IPS DF 6.9 (cell line): ENCODE measurements around the gene ADARB2.
"Not testable (repeated sequence)": the region's sequence is repeated elsewhere in the genome, so short reads cannot be mapped to it uniquely, and the experiment has no call there.

Source experiments
- DNase-seq: peaks from one replicate; pipeline ENCODE4 v3.0.0-alpha.2; 2013; ENCODE audit warnings: low read depth, low spot score
- H3K27ac ChIP-seq: one replicate; pipeline ENCODE4 v1.5.1; 2013; ENCODE audit warnings: low read length, control low read depth
- H3K27me3 ChIP-seq: 2 replicates; pipeline ENCODE4 v1.6.1; 2013; ENCODE audit warnings: mild to moderate bottlenecking, low read length; ENCODE audit not compliant: control insufficient read depth, insufficient read depth
- H3K36me3 ChIP-seq: 2 replicates; pipeline ENCODE4 v1.6.1; 2013; ENCODE audit warnings: low read length; ENCODE audit not compliant: control insufficient read depth, insufficient read depth
- H3K4me1 ChIP-seq: 2 replicates; pipeline ENCODE4 v1.6.1; 2013; ENCODE audit warnings: low read length; ENCODE audit not compliant: control insufficient read depth, insufficient read depth
- H3K4me3 ChIP-seq: 2 replicates; pipeline ENCODE4 v1.5.1; 2013; ENCODE audit warnings: mild to moderate bottlenecking, low read length
- H3K9me3 ChIP-seq: 2 replicates; pipeline ENCODE4 v1.6.1; 2013; ENCODE audit warnings: low read length, inconsistent platforms; ENCODE audit not compliant: control insufficient read depth, insufficient read depth
- WGBS: extraction: QIAGEN DNeasy Blood & Tissue Kit; methylation state at CpG from one replicate; pipeline ENCODE4 v1.1.7; 2013; ENCODE audit warnings: mixed read lengths, missing lambda C conversion rate; ENCODE audit not compliant: insufficient read length, insufficient coverage; 5-methylcytosine and 5-hydroxymethylcytosine counted together

The ADARB2 gene

GRCh38 chr10:1160561-1161314, 576.6 kb downstream of the ADARB2 start:
- Histone ChIP-seq H3K4me3 (no peak overlapping the region), H3K27ac (no peak overlapping the region), H3K4me1 (no peaks in the 10 kb centered on the region), H3K9me3 (no peaks in the 10 kb centered on the region), H3K27me3 (no peaks in the 10 kb centered on the region), H3K36me3 (no peaks in the 10 kb centered on the region)
- no peak for DNase-seq
- no CpG with 5 or more reads among the region's 25 CpGs for WGBS

- H3K9me3 ChIP-seq, result no peaks in the 10 kb centered on the region
- no peak overlapping the region for H3K4me3 ChIP-seq
- WGBS, result no CpG with 5 or more reads among the region's 59 CpGs
- no peak overlapping the region for H3K27ac ChIP-seq
- no peaks in the 10 kb centered on the region for H3K36me3 ChIP-seq
- H3K27me3 ChIP-seq, result no peaks in the 10 kb centered on the region
- H3K4me1 ChIP-seq, result no peaks in the 10 kb centered on the region
- no peak for DNase-seq
Observed at GRCh38 chr10:1159131-1160061, 577.9 kb downstream of the ADARB2 start.

GRCh38 chr10:1158536-1158935, 578.8 kb downstream of the ADARB2 start:
- H3K27me3 ChIP-seq, H3K9me3 ChIP-seq, H3K4me1 ChIP-seq, H3K4me3 ChIP-seq, H3K36me3 ChIP-seq, DNase-seq, H3K27ac ChIP-seq: not testable (repeated sequence)
- WGBS, result no CpG with 5 or more reads among the region's 10 CpGs

GRCh38 chr10:1158066-1158465, 579.3 kb downstream of the ADARB2 start:
- DNase-seq, result no peak
- H3K4me3 ChIP-seq, result no peak overlapping the region
- H3K27ac ChIP-seq, result no peak overlapping the region
- no peaks in the 10 kb centered on the region for H3K9me3 ChIP-seq
- no peaks in the 10 kb centered on the region for H3K4me1 ChIP-seq
- no peaks in the 10 kb centered on the region for H3K36me3 ChIP-seq
- WGBS, result 100% methylated on average over 1 of the region's 12 CpGs
- H3K27me3 ChIP-seq, result no peaks in the 10 kb centered on the region

GRCh38 chr10:1157615-1157933, 579.8 kb downstream of the ADARB2 start:
- H3K27me3 ChIP-seq, result no peaks in the 10 kb centered on the region
- no peak overlapping the region for H3K27ac ChIP-seq
- H3K4me3 ChIP-seq, result no peak overlapping the region
- H3K4me1 ChIP-seq, result no peaks in the 10 kb centered on the region
- no peaks in the 10 kb centered on the region for H3K9me3 ChIP-seq
- WGBS, result no CpG with 5 or more reads among the region's 4 CpGs
- no peak for DNase-seq
- no peaks in the 10 kb centered on the region for H3K36me3 ChIP-seq

- H3K27me3 ChIP-seq, result no peaks in the 10 kb centered on the region
- no CpG with 5 or more reads among the region's 17 CpGs for WGBS
- H3K27ac ChIP-seq, result no peak overlapping the region
- H3K4me3 ChIP-seq, result no peak overlapping the region
- H3K9me3 ChIP-seq, result no peaks in the 10 kb centered on the region
- no peaks in the 10 kb centered on the region for H3K4me1 ChIP-seq
- DNase-seq, result no peak
- H3K36me3 ChIP-seq, result no peaks in the 10 kb centered on the region
Observed at GRCh38 chr10:1156921-1157614, 580.3 kb downstream of the ADARB2 start.

- Histone ChIP-seq H3K27me3 (no peaks in the 10 kb centered on the region), H3K27ac (no peak overlapping the region), H3K36me3 (no peaks in the 10 kb centered on the region), H3K4me1 (no peaks in the 10 kb centered on the region), H3K9me3 (no peaks in the 10 kb centered on the region), H3K4me3 (no peak overlapping the region)
- no peak for DNase-seq
- WGBS, result no CpG with 5 or more reads among the region's 8 CpGs
Observed at GRCh38 chr10:1156616-1156886, 580.8 kb downstream of the ADARB2 start.

- Histone ChIP-seq H3K4me3 (no peak overlapping the region), H3K9me3 (no peaks in the 10 kb centered on the region), H3K36me3 (no peaks in the 10 kb centered on the region), H3K27ac (no peak overlapping the region), H3K27me3 (no peaks in the 10 kb centered on the region), H3K4me1 (no peaks in the 10 kb centered on the region)
- no CpG with 5 or more reads among the region's 20 CpGs for WGBS
- no peak for DNase-seq
Observed at GRCh38 chr10:1155791-1156615, 581.3 kb downstream of the ADARB2 start.

- no peak for DNase-seq
- Histone ChIP-seq H3K4me1 (no peaks in the 10 kb centered on the region), H3K27ac (no peak overlapping the region), H3K9me3 (no peaks in the 10 kb centered on the region), H3K4me3 (no peak overlapping the region), H3K36me3 (no peaks in the 10 kb centered on the region), H3K27me3 (no peaks in the 10 kb centered on the region)
- no CpG with 5 or more reads among the region's 9 CpGs for WGBS
Observed at GRCh38 chr10:1154531-1155295, 582.6 kb downstream of the ADARB2 start.
